Small intestine (tissue), 7 donors: ENCODE data around the gene IGF2R. TPM values are rescaled to one million over a fixed set of nuclear protein-coding genes. Genes with fewer than 3 reads are reported as not detected.

ENCODE experiments used
- DNase-seq, 2 donors: peaks; one replicate each; pipeline versions ENCODE4 v3.0.0 to v3.0.0-alpha.2; 2013
- FAIRE-seq: peaks from 2 replicates; lab custom pipeline; 2012; peaks lifted over from hg19 to GRCh38; lab: Jason Lieb, UNC
- H3K27ac ChIP-seq, 3 donors: one replicate each; pipeline ENCODE4 v1.5.1; 2013; ENCODE audit warnings: low read length in 2 of 3, mild to moderate bottlenecking in 2 of 3, control low read depth in 1 of 3, inconsistent platforms in 1 of 3, low read depth in 1 of 3, moderate library complexity in 1 of 3
- H3K27me3 ChIP-seq, 3 donors: one replicate each; pipeline ENCODE4 v1.6.1; 2013; ENCODE audit warnings: low read length in 3 of 3, inconsistent platforms in 1 of 3; ENCODE audit not compliant: control insufficient read depth in 3 of 3, insufficient read depth in 3 of 3
- H3K36me3 ChIP-seq, 3 donors: one replicate each; pipeline ENCODE4 v1.6.1; 2013; ENCODE audit warnings: low read length in 3 of 3, inconsistent platforms in 1 of 3, low read depth in 1 of 3, mild to moderate bottlenecking in 1 of 3, moderate library complexity in 1 of 3; ENCODE audit not compliant: control insufficient read depth in 3 of 3, insufficient read depth in 2 of 3
- H3K4me1 ChIP-seq, 3 donors: one replicate each; pipeline ENCODE4 v1.6.1; 2013; ENCODE audit warnings: low read length in 2 of 3, inconsistent platforms in 1 of 3, low read depth in 1 of 3, mild to moderate bottlenecking in 1 of 3, moderate library complexity in 1 of 3; ENCODE audit not compliant: control insufficient read depth in 3 of 3, insufficient read depth in 2 of 3
- H3K4me3 ChIP-seq, 3 donors: one replicate each; pipeline ENCODE4 v1.5.1; 2013; ENCODE audit warnings: low read length in 3 of 3, control low read depth in 1 of 3, inconsistent platforms in 1 of 3, low read depth in 1 of 3, mild to moderate bottlenecking in 1 of 3, moderate library complexity in 1 of 3
- H3K9me3 ChIP-seq, 2 donors: one replicate each; pipeline ENCODE4 v1.6.1; 2013; ENCODE audit warnings: low read depth in 1 of 2, low read length in 1 of 2; ENCODE audit not compliant: control insufficient read depth in 2 of 2, insufficient read depth in 1 of 2
- WGBS, 3 donors: extraction: QIAGEN DNeasy Blood & Tissue Kit; methylation state at CpG; one replicate each; pipeline ENCODE4 v1.1.7; 2013; 5-methylcytosine and 5-hydroxymethylcytosine counted together
- polyA plus RNA-seq, 4 donors: library from polyadenylated mRNA; stranded (reverse) in 3 of 4; unstranded in 1 of 4; fragments of 200-250 nt in 3 of 4; fragments of 120-200 nt in 1 of 4; gene quantifications; one replicate each; pipeline versions ENCODE4 v1.2.1 to v1.2.3, GENCODE V29; 2013
- donor health status: healthy with polysubstance abuse.
- donor health status: control.
- donor health status: control.
- donor health status: Bipolar disorder and iron deficiency.
- donor health status: healthy.

Gene IGF2R
- polyA plus RNA-seq, 4 donors = 4.9 to 111 (median 14.7) TPM

- WGBS, 3 donors = 62 to 86% (median 64%) methylated on average over 9 of the region's 9 CpGs
- peaks cover 18 to 85% (median 36%) of the 10 kb centered on the region in 3 donors for H3K36me3 ChIP-seq
- H3K27me3 ChIP-seq = no peaks in the 10 kb centered on the region
- FAIRE-seq (no peak), DNase-seq (peak in 1 of 2 donors; percentile 15)
- H3K4me3 ChIP-seq = no peak overlapping the region
- no peaks in the 10 kb centered on the region for H3K4me1 ChIP-seq
- no peak overlapping the region for H3K27ac ChIP-seq
- H3K9me3 ChIP-seq = no peaks in the 10 kb centered on the region
Observed at GRCh38 chr6:160069050-160069454, 100.2 kb downstream of the IGF2R start.

GRCh38 chr6:160069459-160069858, 100.6 kb downstream of the IGF2R start:
- Histone ChIP-seq H3K4me3 (no peak overlapping the region), H3K27ac (no peak overlapping the region), H3K9me3 (no peaks in the 10 kb centered on the region), H3K27me3 (no peaks in the 10 kb centered on the region), H3K4me1 (no peaks in the 10 kb centered on the region), H3K36me3 (peaks cover 19 to 84% (median 33%) of the 10 kb centered on the region in 3 donors)
- DNase-seq = no peak
- FAIRE-seq = no peak
- 89 to 94% (median 93%) methylated on average over 7 of the region's 7 CpGs for WGBS, 3 donors

GRCh38 chr6:160070427-160070826, 101.5 kb downstream of the IGF2R start:
- FAIRE-seq (no peak), DNase-seq (no peak)
- no peaks in the 10 kb centered on the region for H3K9me3 ChIP-seq
- H3K36me3 ChIP-seq = peaks cover 19 to 86% (median 31%) of the 10 kb centered on the region in 3 donors
- no peaks in the 10 kb centered on the region for H3K27me3 ChIP-seq
- H3K27ac ChIP-seq = no peak overlapping the region
- no peak overlapping the region for H3K4me3 ChIP-seq
- no peaks in the 10 kb centered on the region for H3K4me1 ChIP-seq
- 91 to 95% (median 95%) methylated on average over 11 of the region's 11 CpGs for WGBS, 3 donors

GRCh38 chr6:160070831-160071230, 101.9 kb downstream of the IGF2R start:
- Histone ChIP-seq H3K27me3 (no peaks in the 10 kb centered on the region), H3K36me3 (peaks cover 19 to 87% (median 31%) of the 10 kb centered on the region in 3 donors), H3K4me1 (no peaks in the 10 kb centered on the region), H3K4me3 (no peak overlapping the region), H3K9me3 (no peaks in the 10 kb centered on the region), H3K27ac (no peak overlapping the region)
- 65 to 89% (median 81%) methylated on average over 2 of the region's 2 CpGs for WGBS, 3 donors
- DNase-seq (no peak), FAIRE-seq (no peak)

- FAIRE-seq = no peak
- H3K36me3 ChIP-seq = peaks cover 21 to 86% (median 27%) of the 10 kb centered on the region in 3 donors
- no peak overlapping the region for H3K27ac ChIP-seq
- no peaks in the 10 kb centered on the region for H3K27me3 ChIP-seq
- H3K4me3 ChIP-seq = no peak overlapping the region
- H3K4me1 ChIP-seq = no peaks in the 10 kb centered on the region
- DNase-seq = no peak
- no peaks in the 10 kb centered on the region for H3K9me3 ChIP-seq
- WGBS, 3 donors = 81 to 88% (median 86%) methylated on average over 11 of the region's 11 CpGs
Observed at GRCh38 chr6:160071805-160072690, 103.2 kb downstream of the IGF2R start.

- 90 to 92% (median 92%) methylated on average over 9 of the region's 9 CpGs for WGBS, 3 donors
- FAIRE-seq = no peak
- H3K36me3 ChIP-seq = peaks cover 19 to 83% (median 23%) of the 10 kb centered on the region in 3 donors
Observed at GRCh38 chr6:160073272-160073671, 104.4 kb downstream of the IGF2R start.

GRCh38 chr6:160076009-160076408, 107.1 kb downstream of the IGF2R start:
- Histone ChIP-seq H3K4me1 (no peaks in the 10 kb centered on the region), H3K9me3 (no peaks in the 10 kb centered on the region), H3K27me3 (no peaks in the 10 kb centered on the region), H3K27ac (no peak overlapping the region), H3K4me3 (no peak overlapping the region), H3K36me3 (peaks cover 14 to 83% (median 20%) of the 10 kb centered on the region in 3 donors)
- 90 to 94% (median 91%) methylated on average over 5 of the region's 5 CpGs for WGBS, 3 donors
- FAIRE-seq = no peak
- DNase-seq = no peak

More at GRCh38 chr6:160073272-160073671, 104.4 kb downstream of the IGF2R start:
- Histone ChIP-seq H3K4me3 (no peak overlapping the region), H3K27me3 (no peaks in the 10 kb centered on the region), H3K27ac (no peak overlapping the region), H3K4me1 (no peaks in the 10 kb centered on the region), H3K9me3 (no peaks in the 10 kb centered on the region)
- no peak for DNase-seq

GRCh38 chr6:160077024-160077423, 108.1 kb downstream of the IGF2R start:
- WGBS, 3 donors = 89 to 91% (median 90%) methylated on average over 5 of the region's 5 CpGs
- H3K36me3 ChIP-seq = peaks cover 12 to 80% (median 21%) of the 10 kb centered on the region in 3 donors
- FAIRE-seq (no peak), DNase-seq (no peak)
- no peak overlapping the region for H3K27ac ChIP-seq
- H3K4me1 ChIP-seq = no peaks in the 10 kb centered on the region
- no peaks in the 10 kb centered on the region for H3K9me3 ChIP-seq
- no peaks in the 10 kb centered on the region for H3K27me3 ChIP-seq
- H3K4me3 ChIP-seq = no peak overlapping the region
